Transverse colon (tissue), 4 donors: Measurements from ENCODE around the gene GADL1. TPM values are rescaled to one million over a fixed set of nuclear protein-coding genes. Genes with fewer than 3 reads are reported as not detected.
A peak's percentile ranks its signal among the peaks of the same experiment; 100 is the strongest.

ENCODE experiments used
- DNase-seq: peaks from one replicate; pipeline ENCODE4 v3.0.0-alpha.2; 2019
- H3K27ac ChIP-seq, 4 donors: fragments of 200-600 bp; sonication (generic); 2 replicates each; pipeline ENCODE4 v1.5.1; 2016 to 2018; ENCODE audit warnings: inconsistent platforms in 4 of 4
- H3K27me3 ChIP-seq: fragments of 200-600 bp; sonication (generic); 2 replicates; pipeline ENCODE4 v1.5.1; 2017; ENCODE audit warnings: inconsistent platforms
- H3K36me3 ChIP-seq, 4 donors: fragments of 200-600 bp; sonication (generic); 2 replicates each; pipeline ENCODE4 v1.5.1; 2017 to 2019; ENCODE audit warnings: inconsistent platforms in 4 of 4
- H3K4me1 ChIP-seq, 4 donors: fragments of 200-600 bp; sonication (generic); 2 replicates each; pipeline ENCODE4 v1.5.1; 2017 to 2020; ENCODE audit warnings: inconsistent platforms in 4 of 4
- H3K4me3 ChIP-seq, 4 donors: fragments of 200-600 bp; sonication (generic); 1 replicate in 1 of 4; 2 replicates in 3 of 4; pipeline versions ENCODE4 v1.5.1 to v1.6.1; 2017 to 2019; ENCODE audit warnings: inconsistent platforms in 4 of 4
- H3K9me3 ChIP-seq, 2 donors: fragments of 200-600 bp; sonication (generic); 2 replicates each; pipeline ENCODE4 v1.5.1; 2017 to 2019; ENCODE audit warnings: inconsistent platforms in 2 of 2
- CTCF ChIP-seq, 5 experiments: fragments of 200-600 bp in 3 of 5; fragments of 450-650 bp in 2 of 5; sonication (generic) in 3 of 5; IDR thresholded peaks; 1 replicate in 2 of 5; 2 replicates in 3 of 5; pipeline ENCODE4 v1.5.1; 2016 to 2017; ENCODE audit warnings: antibody characterized with exemption in 5 of 5, inconsistent platforms in 3 of 5, mild to moderate bottlenecking in 2 of 5, moderate library complexity in 1 of 5
- EP300 ChIP-seq: sonication (generic); formaldehyde crosslinking; IDR thresholded peaks from one replicate; pipeline ENCODE4 v1.6.1; 2017; ENCODE audit warnings: antibody characterized with exemption, low read depth
- POLR2A ChIP-seq: fragments of 450-650 bp; IDR thresholded peaks from one replicate; pipeline ENCODE4 v1.6.1; 2016; ENCODE audit warnings: antibody characterized with exemption, mild to moderate bottlenecking, moderate library complexity
- POLR2AphosphoS5 ChIP-seq, 3 donors: sonication (generic); formaldehyde crosslinking; IDR thresholded peaks; one replicate each; pipeline ENCODE4 v1.6.1; 2016; ENCODE audit warnings: antibody characterized with exemption in 3 of 3
- WGBS, 2 donors: methylation state at CpG; one replicate each; pipeline ENCODE4 v1.1.5; 2018; ENCODE audit warnings: low coverage in 1 of 2; 5-methylcytosine and 5-hydroxymethylcytosine counted together
- in situ Hi-C, 4 donors: fragments of 200-750 bp; cut with MboI; loops; one replicate each; pipeline versions ENCODE4 v1.15.0 to v1.15.1; 2017; ENCODE audit warnings: low sequenced_read_pairs in 3 of 4, low pct_ligation_motif_present in 1 of 4, low pct_unique_long_range_greater_than_20kb in 1 of 4
- intact Hi-C: fragments of 100-400 bp; cut with DNase I; formaldehyde crosslinking; loops from one replicate; pipeline ENCODE4 v1.15.1; 2023; ENCODE audit warnings: low total_unique reads
- total RNA-seq, 4 donors: library from RNA; depleted of rRNA; stranded (reverse); fragments of >200 nt; gene quantifications; one replicate each; pipeline ENCODE4 v1.1.0, GENCODE V29; 2016

Gene GADL1
- total RNA-seq, 4 donors from 2014 or later: not detected

GRCh38 chr3:30676424-30677346 lies 217.8 kb downstream of the GADL1 start:
- WGBS, 2 donors: 58 to 73% methylated on average over 1 to 4 of the region's 4 CpGs
- TF ChIP-seq CTCF (IDR thresholded peaks at IDR 0.05) (no peak), EP300 (no peak), POLR2AphosphoS5 (IDR thresholded peaks at IDR 0.05) (no peak), POLR2A (no peak)
- no peaks in the 10 kb centered on the region for H3K9me3 ChIP-seq
- H3K27me3 ChIP-seq: no peaks in the 10 kb centered on the region
- DNase-seq: no peak
- H3K4me3 ChIP-seq: no peak overlapping the region
- H3K36me3 ChIP-seq: peaks cover 0 to 56% (median 26%) of the 10 kb centered on the region in 4 donors
- H3K27ac ChIP-seq: peak overlapping the region in 3 of 4 donors; percentile 11 to 42 (median 26)
- intact Hi-C loops (no loop called here), in situ Hi-C loops (loop anchor here in 2 of 4 donors (10.0 to 25.0 kb wide), 2 partner anchors 52 to 164 kb away; no protein-coding TSS in a partner anchor)
- H3K4me1 ChIP-seq: peaks cover 6 to 46% (median 30%) of the 10 kb centered on the region in 4 donors
